HEK293 (cell line): ENCODE data around the gene EME2.
A peak's percentile ranks its signal among the peaks of the same experiment; 100 is the strongest.

Source experiments
- CTCF ChIA-PET: fragments of 350-600 bp; formaldehyde crosslinking; extraction: SDS; loops from one replicate; lab custom pipeline; 2021; ENCODE audit warnings: antibody characterized with exemption; lab: Yijun Ruan, JAX
- POLR2A ChIA-PET: fragments of 300-600 bp; formaldehyde crosslinking; extraction: SDS; loops from one replicate; lab custom pipeline; 2020; ENCODE audit warnings: antibody characterized with exemption, inconsistent platforms; lab: Yijun Ruan, JAX
- H3K27ac ChIP-seq: fragments of 200-500 bp; sonication (Bioruptor generic); 2 replicates; pipeline ENCODE4 v1.5.1; 2014; ENCODE audit warnings: low read depth, low read length, control low read depth, inconsistent platforms; ENCODE audit errors: extremely low read depth
- H3K36me3 ChIP-seq, 2 experiments: fragments of 200-500 bp in 1 of 2; sonication (Bioruptor generic) in 1 of 2; 1 replicate in 1 of 2; 2 replicates in 1 of 2; pipeline ENCODE4 v1.5.1; 2014 to 2017; ENCODE audit warnings: inconsistent platforms in 2 of 2, low read length in 2 of 2; ENCODE audit not compliant: control insufficient read depth in 2 of 2, insufficient read depth in 1 of 2
- H3K4me1 ChIP-seq: fragments of 200-500 bp; sonication (Bioruptor generic); 2 replicates; pipeline ENCODE4 v1.5.1; 2014; ENCODE audit warnings: mild to moderate bottlenecking, low read length, inconsistent platforms; ENCODE audit not compliant: control insufficient read depth, insufficient read depth
- H3K4me3 ChIP-seq: 2 replicates; pipeline ENCODE4 v1.5.1; 2011; ENCODE audit warnings: low read depth, mild to moderate bottlenecking, control low read depth, low read length, moderate library complexity
- H3K9me3 ChIP-seq: fragments of 200-500 bp; sonication (Bioruptor generic); 2 replicates; pipeline ENCODE4 v1.5.1; 2014; ENCODE audit warnings: low read depth, low read length, inconsistent platforms; ENCODE audit not compliant: control insufficient read depth, insufficient read depth
- GLIS1 ChIP-seq: fragments of 450-650 bp; formaldehyde crosslinking; IDR thresholded peaks from 2 replicates; pipeline ENCODE4 v1.5.1; 2016; ENCODE audit warnings: missing biosample characterization, missing genetic modification characterization
- GLIS2 ChIP-seq: fragments of 450-650 bp; formaldehyde crosslinking; IDR thresholded peaks from 2 replicates; pipeline ENCODE4 v1.5.1; 2016; ENCODE audit warnings: missing biosample characterization, missing genetic modification characterization
- IKZF3 ChIP-seq: fragments of 450-650 bp; IDR thresholded peaks from 2 replicates; pipeline ENCODE4 v1.5.0; 2018; ENCODE audit warnings: missing biosample characterization, mild to moderate bottlenecking, missing genetic modification characterization, moderate library complexity
- RBAK ChIP-seq: fragments of 450-650 bp; formaldehyde crosslinking; IDR thresholded peaks from 2 replicates; pipeline ENCODE4 v1.5.1; 2016; ENCODE audit warnings: missing biosample characterization, missing genetic modification characterization
- ZBTB20 ChIP-seq: fragments of 450-650 bp; formaldehyde crosslinking; IDR thresholded peaks from 2 replicates; pipeline ENCODE4 v1.5.1; 2016; ENCODE audit warnings: missing biosample characterization, missing genetic modification characterization
- ZFP69B ChIP-seq: fragments of 450-650 bp; formaldehyde crosslinking; IDR thresholded peaks from 2 replicates; pipeline ENCODE4 v1.5.1; 2016; ENCODE audit warnings: missing biosample characterization, missing genetic modification characterization
- ZIC2 ChIP-seq: fragments of 450-650 bp; formaldehyde crosslinking; IDR thresholded peaks from 2 replicates; pipeline ENCODE4 v1.5.1; 2016; ENCODE audit warnings: missing biosample characterization, missing genetic modification characterization
- ZNF202 ChIP-seq: fragments of 450-650 bp; formaldehyde crosslinking; IDR thresholded peaks from 2 replicates; pipeline ENCODE4 v1.5.1; 2016; ENCODE audit warnings: missing biosample characterization, missing genetic modification characterization, borderline replicate concordance
- ZNF473 ChIP-seq: fragments of 450-650 bp; formaldehyde crosslinking; IDR thresholded peaks from 2 replicates; pipeline ENCODE4 v1.5.1; 2017; ENCODE audit warnings: missing biosample characterization, missing genetic modification characterization
- ZNF600 ChIP-seq: fragments of 450-650 bp; formaldehyde crosslinking; IDR thresholded peaks from 2 replicates; pipeline ENCODE4 v1.5.1; 2016; ENCODE audit warnings: missing biosample characterization, missing genetic modification characterization
- ZNF610 ChIP-seq: fragments of 450-650 bp; formaldehyde crosslinking; IDR thresholded peaks from 2 replicates; pipeline ENCODE4 v1.5.1; 2016; ENCODE audit warnings: missing biosample characterization, missing genetic modification characterization, borderline replicate concordance
- ZNF692 ChIP-seq: fragments of 450-650 bp; formaldehyde crosslinking; IDR thresholded peaks from 2 replicates; pipeline ENCODE4 v1.5.1; 2016; ENCODE audit warnings: missing biosample characterization, missing genetic modification characterization
- TF ChIP-seq, protein P1 (sequence below): fragments of 450-650 bp; formaldehyde crosslinking; IDR thresholded peaks from 2 replicates; pipeline ENCODE4 v1.5.1; 2016; ENCODE audit warnings: missing biosample characterization, missing genetic modification characterization
- TF ChIP-seq, protein P2 (sequence below): fragments of 450-650 bp; formaldehyde crosslinking; IDR thresholded peaks from 2 replicates; pipeline ENCODE4 v1.5.1; 2016; ENCODE audit warnings: missing biosample characterization, missing genetic modification characterization

The EME2 gene

DNA sequence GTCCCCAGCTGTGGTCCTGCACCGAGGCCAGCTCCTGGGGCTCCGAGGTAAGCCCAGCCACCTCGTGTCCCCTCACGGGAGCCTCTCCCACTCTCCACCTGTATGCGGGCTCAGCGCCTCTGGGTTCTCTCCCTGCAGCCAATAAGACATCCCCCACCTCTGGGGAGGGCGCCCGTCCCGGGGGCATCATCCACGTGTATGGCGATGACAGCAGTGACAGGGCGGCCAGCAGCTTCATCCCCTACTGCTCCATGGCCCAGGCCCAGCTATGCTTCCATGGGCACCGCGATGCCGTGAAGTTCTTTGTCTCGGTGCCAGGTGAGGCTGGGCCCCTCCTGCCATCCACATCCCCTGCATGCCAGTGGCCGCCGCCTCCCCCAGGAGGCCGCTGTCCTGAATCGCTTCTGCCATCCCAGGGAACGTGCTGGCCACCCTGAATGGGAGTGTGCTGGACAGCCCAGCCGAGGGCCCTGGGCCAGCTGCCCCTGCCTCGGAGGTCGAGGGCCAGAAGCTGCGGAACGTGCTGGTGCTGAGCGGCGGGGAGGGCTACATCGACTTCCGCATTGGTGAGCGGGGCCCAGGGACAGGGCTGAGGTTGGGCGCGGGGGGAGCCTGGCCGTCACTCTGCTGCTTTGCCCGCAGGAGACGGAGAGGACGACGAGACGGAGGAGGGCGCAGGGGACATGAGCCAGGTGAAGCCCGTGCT is 4.4 kb upstream of the EME2 start (continued):
- TF ChIP-seq, protein P1, sequence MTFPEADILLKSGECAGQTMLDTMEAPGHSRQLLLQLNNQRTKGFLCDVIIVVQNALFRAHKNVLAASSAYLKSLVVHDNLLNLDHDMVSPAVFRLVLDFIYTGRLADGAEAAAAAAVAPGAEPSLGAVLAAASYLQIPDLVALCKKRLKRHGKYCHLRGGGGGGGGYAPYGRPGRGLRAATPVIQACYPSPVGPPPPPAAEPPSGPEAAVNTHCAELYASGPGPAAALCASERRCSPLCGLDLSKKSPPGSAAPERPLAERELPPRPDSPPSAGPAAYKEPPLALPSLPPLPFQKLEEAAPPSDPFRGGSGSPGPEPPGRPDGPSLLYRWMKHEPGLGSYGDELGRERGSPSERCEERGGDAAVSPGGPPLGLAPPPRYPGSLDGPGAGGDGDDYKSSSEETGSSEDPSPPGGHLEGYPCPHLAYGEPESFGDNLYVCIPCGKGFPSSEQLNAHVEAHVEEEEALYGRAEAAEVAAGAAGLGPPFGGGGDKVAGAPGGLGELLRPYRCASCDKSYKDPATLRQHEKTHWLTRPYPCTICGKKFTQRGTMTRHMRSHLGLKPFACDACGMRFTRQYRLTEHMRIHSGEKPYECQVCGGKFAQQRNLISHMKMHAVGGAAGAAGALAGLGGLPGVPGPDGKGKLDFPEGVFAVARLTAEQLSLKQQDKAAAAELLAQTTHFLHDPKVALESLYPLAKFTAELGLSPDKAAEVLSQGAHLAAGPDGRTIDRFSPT (tag by site-specific recombination): peak; percentile 69
- TF ChIP-seq, all 188 proteins: peak for 4

- POLR2A ChIA-PET: interaction anchor here (0.5 to 6.0 kb wide), 4 partner anchors 12 to 91 kb away, joined by 3 to 113 read pairs (median 8); partner anchors contain the start of genes JPT2, MAPK8IP3, NUBP2 and SPSB3
Observed at GRCh38 chr16:1768767-1769401, 3.7 kb upstream of the EME2 start.

GRCh38 chr16:1769402-1770300 is 3.0 kb upstream of the EME2 start:
- Histone ChIP-seq H3K9me3 (no peaks in the 10 kb centered on the region), H3K36me3 (peaks cover 0 to 76% of the 10 kb centered on the region in 2 experiments; a peak in 1 of 3 replicates), H3K4me1 (peaks cover 9% of the 10 kb centered on the region), H3K27ac (peak overlapping the region; percentile 94), H3K4me3 (peak overlapping the region; percentile 95)
- ChIA-PET CTCF (no interaction called here), POLR2A (interaction anchor here (0.6 to 6.0 kb wide), 8 partner anchors 9 to 218 kb away, joined by 3 to 113 read pairs (median 4); partner anchors contain the start of genes CRAMP1, IFT140, JPT2 and MAPK8IP3)
- TF ChIP-seq GLIS2 (tag by site-specific recombination): peak; percentile 67
- TF ChIP-seq, protein P2, sequence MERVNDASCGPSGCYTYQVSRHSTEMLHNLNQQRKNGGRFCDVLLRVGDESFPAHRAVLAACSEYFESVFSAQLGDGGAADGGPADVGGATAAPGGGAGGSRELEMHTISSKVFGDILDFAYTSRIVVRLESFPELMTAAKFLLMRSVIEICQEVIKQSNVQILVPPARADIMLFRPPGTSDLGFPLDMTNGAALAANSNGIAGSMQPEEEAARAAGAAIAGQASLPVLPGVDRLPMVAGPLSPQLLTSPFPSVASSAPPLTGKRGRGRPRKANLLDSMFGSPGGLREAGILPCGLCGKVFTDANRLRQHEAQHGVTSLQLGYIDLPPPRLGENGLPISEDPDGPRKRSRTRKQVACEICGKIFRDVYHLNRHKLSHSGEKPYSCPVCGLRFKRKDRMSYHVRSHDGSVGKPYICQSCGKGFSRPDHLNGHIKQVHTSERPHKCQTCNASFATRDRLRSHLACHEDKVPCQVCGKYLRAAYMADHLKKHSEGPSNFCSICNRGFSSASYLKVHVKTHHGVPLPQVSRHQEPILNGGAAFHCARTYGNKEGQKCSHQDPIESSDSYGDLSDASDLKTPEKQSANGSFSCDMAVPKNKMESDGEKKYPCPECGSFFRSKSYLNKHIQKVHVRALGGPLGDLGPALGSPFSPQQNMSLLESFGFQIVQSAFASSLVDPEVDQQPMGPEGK (tag by site-specific recombination): peak; percentile 40; the same call in 1 of the 2 replicates
- 0 out of 2 replicates have a peak, but pooled peaks have one; percentile 12 for TF ChIP-seq ZFP69B (tag by site-specific recombination)
- TF ChIP-seq, protein P1 (tag by site-specific recombination): 0 out of 2 replicates have a peak, but pooled peaks have one; percentile 57
- TF ChIP-seq GLIS1 (tag by site-specific recombination): 0 out of 2 replicates have a peak, but pooled peaks have one; percentile 22
- TF ChIP-seq ZNF610 (tag by site-specific recombination): no peak
- TF ChIP-seq RBAK (tag by site-specific recombination): no peak

More at GRCh38 chr16:1768767-1769401, 3.7 kb upstream of the EME2 start:
- TF ChIP-seq ZBTB20 (tag by site-specific recombination) (peak; percentile 50; the same call in 1 of the 2 replicates), ZIC2 (tag by site-specific recombination) (peak; percentile 61), ZNF202 (tag by site-specific recombination) (no peak), ZFP69B (tag by site-specific recombination) (peak; percentile 94), IKZF3 (tag by site-specific recombination) (0 out of 2 replicates have a peak, but pooled peaks have one; percentile 7), ZNF692 (tag by site-specific recombination) (peak; percentile 96), ZNF473 (tag by site-specific recombination) (no peak), ZNF600 (tag by site-specific recombination) (0 out of 2 replicates have a peak, but pooled peaks have one; percentile 24)
- TF ChIP-seq, protein P2 (tag by site-specific recombination): 0 out of 2 replicates have a peak, but pooled peaks have one; percentile 42
- peak overlapping the region; percentile 94 for H3K27ac ChIP-seq
- CTCF ChIA-PET: no interaction called here
- no peak overlapping the region for H3K4me3 ChIP-seq
- H3K4me1 ChIP-seq: peaks cover 3% of the 10 kb centered on the region; the same call in 1 of the 2 replicates
- H3K9me3 ChIP-seq: no peaks in the 10 kb centered on the region
- peaks cover 0 to 77% of the 10 kb centered on the region in 2 experiments; a peak in 1 of 3 replicates for H3K36me3 ChIP-seq
